Spinal cord (tissue), 10 donors: ENCODE results near the gene BTRC. TPM values are rescaled to one million over a fixed set of nuclear protein-coding genes. Genes with fewer than 3 reads are reported as not detected.

Experiments used
- DNase-seq, 6 donors: peaks; one replicate each; pipeline versions ENCODE4 v3.0.0 to v3.0.0-alpha.2; 2013 to 2015; ENCODE audit warnings: low spot score in 6 of 6, low read depth in 4 of 6
- H3K27ac ChIP-seq: one replicate; pipeline ENCODE4 v1.5.1; 2013; ENCODE audit warnings: low read depth, low read length, control low read depth
- H3K27me3 ChIP-seq: one replicate; pipeline ENCODE4 v1.6.1; 2013; ENCODE audit warnings: low read length; ENCODE audit not compliant: control insufficient read depth, insufficient read depth
- H3K36me3 ChIP-seq: one replicate; pipeline ENCODE4 v1.6.1; 2013; ENCODE audit warnings: low read length; ENCODE audit not compliant: control insufficient read depth, insufficient read depth
- H3K4me1 ChIP-seq: one replicate; pipeline ENCODE4 v1.6.1; 2013; ENCODE audit warnings: low read length; ENCODE audit not compliant: control insufficient read depth, insufficient read depth
- H3K4me3 ChIP-seq: one replicate; pipeline ENCODE4 v1.5.1; 2013; ENCODE audit warnings: low read depth, low read length, control low read depth
- H3K9me3 ChIP-seq: one replicate; pipeline ENCODE4 v1.6.1; 2013; ENCODE audit warnings: low read length; ENCODE audit not compliant: control insufficient read depth, insufficient read depth
- WGBS: methylation state at CpG from one replicate; pipeline ENCODE4 v1.1.5; 2013; ENCODE audit warnings: missing lambda C conversion rate; ENCODE audit not compliant: insufficient coverage; 5-methylcytosine and 5-hydroxymethylcytosine counted together
- polyA plus RNA-seq, 2 donors: library from polyadenylated mRNA; unstranded; fragments of 120-200 nt; gene quantifications; one replicate each; pipeline ENCODE4 v1.2.1, GENCODE V29; 2013; ENCODE audit not compliant: insufficient read length in 2 of 2
- total RNA-seq, 2 donors: library from RNA; depleted of rRNA in 1 of 2; stranded (reverse); fragments of 120-200 nt in 1 of 2; fragments of >200 nt in 1 of 2; gene quantifications; one replicate each; pipeline versions ENCODE4 v1.2.3 to v1.2.4, GENCODE V29; 2013 to 2014
- donor health status: healthy.

BTRC gene
- total and polyA plus RNA-seq, 4 donors, result 20.1 to 41.5 (median 36.5) TPM

GRCh38 chr10:101464599-101464998 is 110.6 kb downstream of the BTRC start:
- peak in 1 of 6 donors; percentile 55 for DNase-seq
- H3K27ac ChIP-seq, result no peak overlapping the region
- no peaks in the 10 kb centered on the region for H3K36me3 ChIP-seq
- no peaks in the 10 kb centered on the region for H3K27me3 ChIP-seq
- no peaks in the 10 kb centered on the region for H3K9me3 ChIP-seq
- H3K4me1 ChIP-seq, result no peaks in the 10 kb centered on the region
- WGBS, result 13% methylated on average over 1 of the region's 2 CpGs
- H3K4me3 ChIP-seq, result no peak overlapping the region

- 67% methylated on average over 1 of the region's 5 CpGs for WGBS
These were observed 112.3 kb downstream of the BTRC start for GRCh38 chr10:101466016-101466912.

GRCh38 chr10:101467286-101467770 is 113.4 kb downstream of the BTRC start:
- H3K4me1 ChIP-seq, result no peaks in the 10 kb centered on the region
- H3K9me3 ChIP-seq, result no peaks in the 10 kb centered on the region
- peak in 3 of 6 donors; percentile 69 to 97 (median 88) for DNase-seq
- no peaks in the 10 kb centered on the region for H3K36me3 ChIP-seq
- no peak overlapping the region for H3K4me3 ChIP-seq
- no peaks in the 10 kb centered on the region for H3K27me3 ChIP-seq
- H3K27ac ChIP-seq, result no peak overlapping the region
- WGBS, result no CpG with 5 or more reads among the region's 3 CpGs

More at GRCh38 chr10:101466016-101466912, 112.3 kb downstream of the BTRC start:
- Histone ChIP-seq H3K27me3 (no peaks in the 10 kb centered on the region), H3K4me3 (no peak overlapping the region), H3K9me3 (no peaks in the 10 kb centered on the region), H3K36me3 (no peaks in the 10 kb centered on the region), H3K4me1 (no peaks in the 10 kb centered on the region), H3K27ac (no peak overlapping the region)
- no peak for DNase-seq

- Histone ChIP-seq H3K36me3 (no peaks in the 10 kb centered on the region), H3K9me3 (no peaks in the 10 kb centered on the region), H3K27me3 (no peaks in the 10 kb centered on the region), H3K4me1 (no peaks in the 10 kb centered on the region), H3K4me3 (no peak overlapping the region), H3K27ac (no peak overlapping the region)
- peak in 1 of 6 donors; percentile 82 for DNase-seq
- WGBS, result no CpG with 5 or more reads among the region's 2 CpGs
These were observed 114.2 kb downstream of the BTRC start for GRCh38 chr10:101468159-101468558.

GRCh38 chr10:101476383-101476782 is 122.4 kb downstream of the BTRC start:
- Histone ChIP-seq H3K4me1 (no peaks in the 10 kb centered on the region), H3K4me3 (no peak overlapping the region), H3K27ac (no peak overlapping the region), H3K27me3 (no peaks in the 10 kb centered on the region), H3K9me3 (no peaks in the 10 kb centered on the region), H3K36me3 (peaks cover 3% of the 10 kb centered on the region)
- WGBS, result no CpG with 5 or more reads among the region's 3 CpGs
- DNase-seq, result no peak

GRCh38 chr10:101478956-101479355 is 125.0 kb downstream of the BTRC start:
- H3K27ac ChIP-seq, result no peak overlapping the region
- no CpG with 5 or more reads among the region's 1 CpG for WGBS
- peaks cover 3% of the 10 kb centered on the region for H3K36me3 ChIP-seq
- no peaks in the 10 kb centered on the region for H3K4me1 ChIP-seq
- H3K9me3 ChIP-seq, result no peaks in the 10 kb centered on the region
- H3K27me3 ChIP-seq, result no peaks in the 10 kb centered on the region
- H3K4me3 ChIP-seq, result no peak overlapping the region
- DNase-seq, result no peak

GRCh38 chr10:101481256-101481655 is 127.3 kb downstream of the BTRC start:
- peak in 1 of 6 donors; percentile 57 for DNase-seq
- H3K9me3 ChIP-seq, result no peaks in the 10 kb centered on the region
- no peaks in the 10 kb centered on the region for H3K27me3 ChIP-seq
- no peak overlapping the region for H3K4me3 ChIP-seq
- peaks cover 6% of the 10 kb centered on the region for H3K4me1 ChIP-seq
- H3K27ac ChIP-seq, result no peak overlapping the region
- H3K36me3 ChIP-seq, result peaks cover 3% of the 10 kb centered on the region

GRCh38 chr10:101482568-101482967 is 128.6 kb downstream of the BTRC start:
- 97% methylated on average over 10 of the region's 10 CpGs for WGBS
- no peak overlapping the region for H3K4me3 ChIP-seq
- no peaks in the 10 kb centered on the region for H3K9me3 ChIP-seq
- H3K36me3 ChIP-seq, result peaks cover 3% of the 10 kb centered on the region
- peaks cover 6% of the 10 kb centered on the region for H3K4me1 ChIP-seq
- no peak for DNase-seq
- H3K27ac ChIP-seq, result no peak overlapping the region
- no peaks in the 10 kb centered on the region for H3K27me3 ChIP-seq

GRCh38 chr10:101484175-101484745 is 130.3 kb downstream of the BTRC start:
- Histone ChIP-seq H3K36me3 (peaks cover 3% of the 10 kb centered on the region), H3K9me3 (no peaks in the 10 kb centered on the region), H3K27me3 (no peaks in the 10 kb centered on the region), H3K4me1 (peaks cover 6% of the 10 kb centered on the region), H3K4me3 (no peak overlapping the region), H3K27ac (no peak overlapping the region)
- DNase-seq, result peak in 2 of 6 donors; percentile 45 to 89
- WGBS, result 80% methylated on average over 1 of the region's 8 CpGs
